ENCODE results near the gene PLA2G2F. TPM values are rescaled to one million over a fixed set of nuclear protein-coding genes. Genes with fewer than 3 reads are reported as not detected.

PLA2G2F gene
- total RNA-seq, 1 donor from 2014 or later: not detected

DNA sequence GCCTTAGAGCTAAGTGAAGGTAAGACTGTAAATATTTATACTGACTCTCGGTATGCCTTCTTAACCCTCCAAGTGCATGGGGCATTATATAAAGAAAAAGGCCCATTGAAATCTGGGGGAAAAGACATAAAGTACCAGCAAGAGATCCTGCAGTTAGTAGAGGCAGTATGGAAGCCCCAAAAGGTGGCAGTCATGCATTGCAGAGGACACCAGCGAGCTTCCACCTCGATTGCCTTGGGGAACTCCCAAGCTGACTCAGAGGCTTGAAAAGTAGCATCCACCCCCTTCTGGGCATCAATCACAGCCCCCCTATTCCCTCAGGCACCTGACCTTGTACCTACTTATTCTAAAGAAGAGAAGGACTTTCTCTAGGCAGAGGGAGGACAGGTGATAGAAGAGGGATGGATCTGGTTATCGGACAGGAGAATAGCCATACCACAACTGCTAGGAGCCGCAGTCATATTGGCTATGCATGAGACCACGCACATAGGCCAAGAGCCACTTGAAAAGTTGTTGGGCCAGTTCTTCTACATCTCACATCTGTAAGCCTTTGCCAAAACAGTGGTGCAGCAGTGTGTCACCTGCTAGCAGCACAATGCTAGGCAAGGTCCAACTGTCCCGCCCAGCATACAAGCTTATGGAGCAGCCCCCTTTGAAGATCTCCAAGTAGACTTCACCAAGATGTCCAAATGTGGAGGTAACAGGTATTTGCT lies 19.4 kb downstream of the PLA2G2F start:
- Histone ChIP-seq H3K4me1 (no peaks in the 10 kb centered on the region), H3K9me3 (peaks cover 10% of the 10 kb centered on the region), H3K27me3 (no peaks in the 10 kb centered on the region), H3K27ac (no peak overlapping the region), H3K4me3 (no peak overlapping the region), H3K36me3 (no peaks in the 10 kb centered on the region)
- TF ChIP-seq, protein P1, sequence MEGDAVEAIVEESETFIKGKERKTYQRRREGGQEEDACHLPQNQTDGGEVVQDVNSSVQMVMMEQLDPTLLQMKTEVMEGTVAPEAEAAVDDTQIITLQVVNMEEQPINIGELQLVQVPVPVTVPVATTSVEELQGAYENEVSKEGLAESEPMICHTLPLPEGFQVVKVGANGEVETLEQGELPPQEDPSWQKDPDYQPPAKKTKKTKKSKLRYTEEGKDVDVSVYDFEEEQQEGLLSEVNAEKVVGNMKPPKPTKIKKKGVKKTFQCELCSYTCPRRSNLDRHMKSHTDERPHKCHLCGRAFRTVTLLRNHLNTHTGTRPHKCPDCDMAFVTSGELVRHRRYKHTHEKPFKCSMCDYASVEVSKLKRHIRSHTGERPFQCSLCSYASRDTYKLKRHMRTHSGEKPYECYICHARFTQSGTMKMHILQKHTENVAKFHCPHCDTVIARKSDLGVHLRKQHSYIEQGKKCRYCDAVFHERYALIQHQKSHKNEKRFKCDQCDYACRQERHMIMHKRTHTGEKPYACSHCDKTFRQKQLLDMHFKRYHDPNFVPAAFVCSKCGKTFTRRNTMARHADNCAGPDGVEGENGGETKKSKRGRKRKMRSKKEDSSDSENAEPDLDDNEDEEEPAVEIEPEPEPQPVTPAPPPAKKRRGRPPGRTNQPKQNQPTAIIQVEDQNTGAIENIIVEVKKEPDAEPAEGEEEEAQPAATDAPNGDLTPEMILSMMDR (IDR thresholded peaks at IDR 0.05): no peak
- TF ChIP-seq POLR2AphosphoS5 (IDR thresholded peaks at IDR 0.05; ENCODE audit: insufficient read depth in 1 of 2, low read depth in 1 of 2) (no peak), POLR2A (IDR thresholded peaks at IDR 0.05) (no peak)
- intact Hi-C loops (cut with DNase I): no loop called here
- no peak for DNase-seq (ENCODE audit: extremely low spot score in 2 of 2)

DNA sequence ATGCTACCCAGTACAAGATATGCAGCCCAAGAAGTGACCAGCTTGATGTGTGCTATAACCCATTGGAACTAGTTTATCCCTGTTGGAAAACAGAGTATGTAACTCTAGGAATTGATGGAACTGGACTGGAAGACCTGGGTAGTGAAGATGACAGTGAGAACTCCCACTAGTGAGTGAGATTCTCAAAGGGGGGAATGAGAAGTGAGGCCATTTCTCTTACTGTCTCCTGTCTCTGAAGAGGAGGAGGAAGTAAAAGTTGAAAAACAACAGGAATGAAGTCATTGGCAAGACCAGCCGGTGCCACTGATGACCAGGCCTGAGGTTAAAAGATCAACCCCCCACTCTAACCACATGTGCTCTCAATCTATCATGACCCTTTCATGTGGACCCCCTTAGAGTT lies 20.9 kb downstream of the PLA2G2F start:
- Histone ChIP-seq H3K9me3 (peaks cover 10% of the 10 kb centered on the region), H3K27ac (no peak overlapping the region), H3K4me3 (no peak overlapping the region), H3K27me3 (no peaks in the 10 kb centered on the region), H3K4me1 (no peaks in the 10 kb centered on the region), H3K36me3 (no peaks in the 10 kb centered on the region)
- intact Hi-C loops (cut with DNase I): no loop called here
- TF ChIP-seq, protein P1 (IDR thresholded peaks at IDR 0.05): no peak
- TF ChIP-seq POLR2A (IDR thresholded peaks at IDR 0.05) (no peak), POLR2AphosphoS5 (IDR thresholded peaks at IDR 0.05; ENCODE audit: insufficient read depth in 1 of 2, low read depth in 1 of 2) (no peak)
- DNase-seq (ENCODE audit: extremely low spot score in 2 of 2): no peak

DNA sequence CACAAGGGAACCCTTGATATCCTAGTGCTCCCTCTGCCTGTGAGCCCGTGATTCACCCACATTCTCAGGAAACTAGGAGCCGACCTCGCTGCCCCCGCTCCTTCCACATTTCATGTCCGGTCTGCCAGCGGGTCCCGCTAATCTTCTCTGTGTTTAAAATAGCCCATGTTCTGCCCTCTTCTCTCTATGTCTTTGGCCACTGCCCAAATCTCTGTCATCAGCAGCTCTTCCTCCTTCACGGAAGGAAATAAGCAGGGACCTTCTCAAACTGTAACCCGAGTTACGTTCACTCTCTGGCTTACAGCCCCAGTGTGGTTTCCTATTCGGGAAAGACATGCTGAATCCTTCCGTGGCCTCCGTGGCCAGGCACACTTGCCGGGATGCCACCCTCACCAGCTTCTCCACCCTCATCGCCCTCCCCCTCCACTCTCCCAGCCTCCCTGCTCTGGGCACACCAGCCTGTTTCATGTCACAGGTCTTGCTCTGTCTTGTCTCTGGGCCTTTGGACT lies 25.6 kb downstream of the PLA2G2F start:
- H3K4me1 ChIP-seq: no peaks in the 10 kb centered on the region
- no peak overlapping the region for H3K27ac ChIP-seq

DNA sequence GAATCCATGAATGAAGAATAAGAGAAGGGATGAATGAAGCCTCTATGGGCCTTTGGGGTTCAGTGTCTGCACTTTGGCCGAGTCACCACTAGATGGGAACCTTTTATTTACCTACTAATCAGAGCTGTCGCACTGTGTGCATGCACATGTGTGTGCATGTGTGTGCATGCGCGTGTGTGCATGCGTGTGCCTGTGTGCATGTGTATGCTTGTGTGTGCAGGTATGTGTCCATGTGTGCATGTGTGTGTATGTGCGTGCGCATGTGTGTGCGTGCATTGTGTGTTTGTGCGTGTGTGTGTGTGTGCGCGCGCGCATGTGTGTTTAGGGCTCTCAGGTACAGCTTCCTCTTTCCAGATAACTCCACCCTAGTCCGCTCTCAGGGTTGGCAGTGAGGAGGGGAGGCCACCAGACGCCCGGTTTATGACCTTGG lies 26.4 kb downstream of the PLA2G2F start:
- no peak for TF ChIP-seq POLR2A (IDR thresholded peaks at IDR 0.05)
- Histone ChIP-seq H3K27ac (no peak overlapping the region), H3K36me3 (no peaks in the 10 kb centered on the region), H3K9me3 (peaks cover 4% of the 10 kb centered on the region), H3K4me1 (no peaks in the 10 kb centered on the region), H3K4me3 (no peak overlapping the region), H3K27me3 (no peaks in the 10 kb centered on the region)
- DNase-seq (ENCODE audit: extremely low spot score in 2 of 2): no peak
- intact Hi-C loops (cut with DNase I): no loop called here

More for the DNA sequence above, 25.6 kb downstream of the PLA2G2F start:
- no peak overlapping the region for H3K4me3 ChIP-seq
- no peaks in the 10 kb centered on the region for H3K36me3 ChIP-seq
- no peak for TF ChIP-seq POLR2AphosphoS5 (IDR thresholded peaks at IDR 0.05; ENCODE audit: insufficient read depth in 1 of 2, low read depth in 1 of 2)
- no peak for TF ChIP-seq POLR2A (IDR thresholded peaks at IDR 0.05)
- TF ChIP-seq, protein P1 (IDR thresholded peaks at IDR 0.05): no peak
- peaks cover 10% of the 10 kb centered on the region for H3K9me3 ChIP-seq
- intact Hi-C loops (cut with DNase I): no loop called here
- DNase-seq (ENCODE audit: extremely low spot score in 2 of 2): no peak
- H3K27me3 ChIP-seq: no peaks in the 10 kb centered on the region

DNA sequence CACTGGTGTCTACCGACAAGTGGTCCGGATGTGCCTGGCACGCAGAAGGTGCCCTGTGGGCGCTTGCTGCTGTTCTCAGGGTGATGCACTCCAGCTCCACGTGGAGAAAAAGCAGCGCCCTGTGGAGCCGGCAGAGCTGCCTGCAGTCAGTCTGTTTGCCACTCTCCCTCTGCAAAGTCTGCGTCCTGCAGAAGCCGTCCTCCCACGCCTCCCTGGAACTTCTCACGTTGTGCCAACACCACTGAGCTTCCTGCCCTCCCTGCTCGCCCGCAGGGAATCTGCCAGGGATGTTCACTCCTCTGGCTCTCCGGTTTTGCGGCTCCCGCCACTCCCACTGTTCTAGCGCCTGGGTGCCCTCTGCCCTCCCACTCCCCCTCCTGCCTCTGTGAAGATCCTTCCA lies 26.9 kb downstream of the PLA2G2F start:
- intact Hi-C loops (cut with DNase I): no loop called here
- no peak for TF ChIP-seq POLR2A (IDR thresholded peaks at IDR 0.05)
- TF ChIP-seq POLR2AphosphoS5 (IDR thresholded peaks at IDR 0.05; ENCODE audit: insufficient read depth in 1 of 2, low read depth in 1 of 2): no peak
- TF ChIP-seq, protein P1 (IDR thresholded peaks at IDR 0.05): no peak
- Histone ChIP-seq H3K9me3 (no peaks in the 10 kb centered on the region), H3K4me1 (no peaks in the 10 kb centered on the region), H3K27ac (no peak overlapping the region), H3K4me3 (no peak overlapping the region), H3K36me3 (no peaks in the 10 kb centered on the region), H3K27me3 (no peaks in the 10 kb centered on the region)
- DNase-seq (ENCODE audit: extremely low spot score in 2 of 2): no peak

All from vagina (tissue), 2 donors.